DMS 273 (cell line): ENCODE measurements around the gene CENPVL1.
"Not testable (repeated sequence)": the region's sequence is repeated elsewhere in the genome, so short reads cannot be mapped to it uniquely, and the experiment has no call there.

ENCODE experiments used
- DNase-seq: peaks from one replicate; lab custom pipeline; 2025; ENCODE audit not compliant: unreplicated experiment; lab: John Stamatoyannopoulos, UW

The CENPVL1 gene

GRCh38 chrX:51710277-51711164 is at the start of gene CENPVL1:
Gene CENPVL1 (plus strand): TSS chrX:51710512. CDS start chrX:51710512, 0 bp downstream.
- not testable (repeated sequence) for DNase-seq

GRCh38 chrX:51665981-51666380 is 44.3 kb upstream of the CENPVL1 start:
- no peak for DNase-seq

GRCh38 chrX:51679689-51680433 is 30.5 kb upstream of the CENPVL1 start:
- DNase-seq = not testable (repeated sequence)

GRCh38 chrX:51681808-51682719 is 28.2 kb upstream of the CENPVL1 start:
- not testable (repeated sequence) for DNase-seq

- not testable (repeated sequence) for DNase-seq
These were observed 27.6 kb upstream of the CENPVL1 start, which contains the start of gene CENPVL2 for GRCh38 chrX:51682720-51683062. Gene CENPVL2 (minus strand): TSS chrX:51682831. CDS start chrX:51682831, 0 bp downstream.

- DNase-seq = no peak
These were observed 16.1 kb upstream of the CENPVL1 start for GRCh38 chrX:51694254-51694653.

- DNase-seq = no peak
These were observed 12.9 kb upstream of the CENPVL1 start for GRCh38 chrX:51697397-51697796.

- DNase-seq = not testable (repeated sequence)
These were observed 2.8 kb downstream of the CENPVL1 start for GRCh38 chrX:51712943-51713647.

GRCh38 chrX:51728202-51728601 is 17.9 kb downstream of the CENPVL1 start:
- no peak for DNase-seq

GRCh38 chrX:51737091-51737490 is 26.8 kb downstream of the CENPVL1 start:
- no peak for DNase-seq

- DNase-seq = no peak
These were observed 32.3 kb downstream of the CENPVL1 start for GRCh38 chrX:51742586-51742985.

- DNase-seq = peak; percentile 16
These were observed 33.1 kb downstream of the CENPVL1 start, which contains the start of gene GSPT2 for GRCh38 chrX:51743179-51743957. Gene GSPT2 (plus strand): TSS chrX:51743442. CDS start chrX:51743627, 185 bp downstream.

GRCh38 chrX:51747671-51748070 is 37.4 kb downstream of the CENPVL1 start:
- no peak for DNase-seq

- DNase-seq = no peak
These were observed 48.9 kb downstream of the CENPVL1 start for GRCh38 chrX:51759055-51759839.

GRCh38 chrX:51760657-51761056 is 50.3 kb downstream of the CENPVL1 start:
- DNase-seq = no peak
